Fibroblast of pulmonary artery (primary cell): ENCODE data around the gene PSTPIP1.
A peak's percentile ranks its signal among the peaks of the same experiment; 100 is the strongest.

ENCODE experiments used
- DNase-seq: peaks from one replicate; pipeline ENCODE4 v3.0.0-alpha.2; 2010; ENCODE audit warnings: low read depth
- H3K4me3 ChIP-seq: replicated peaks from 2 replicates; pipeline ENCODE4 v1.5.1; 2011; ENCODE audit warnings: low read depth, mild to moderate bottlenecking, control low read depth, low read length, moderate library complexity
- CTCF ChIP-seq: IDR thresholded peaks from 2 replicates; pipeline ENCODE4 v1.5.1; 2011; ENCODE audit warnings: mild to moderate bottlenecking, control low read depth, low read length, inconsistent platforms; ENCODE audit errors: missing control alignments

Gene PSTPIP1

DNA sequence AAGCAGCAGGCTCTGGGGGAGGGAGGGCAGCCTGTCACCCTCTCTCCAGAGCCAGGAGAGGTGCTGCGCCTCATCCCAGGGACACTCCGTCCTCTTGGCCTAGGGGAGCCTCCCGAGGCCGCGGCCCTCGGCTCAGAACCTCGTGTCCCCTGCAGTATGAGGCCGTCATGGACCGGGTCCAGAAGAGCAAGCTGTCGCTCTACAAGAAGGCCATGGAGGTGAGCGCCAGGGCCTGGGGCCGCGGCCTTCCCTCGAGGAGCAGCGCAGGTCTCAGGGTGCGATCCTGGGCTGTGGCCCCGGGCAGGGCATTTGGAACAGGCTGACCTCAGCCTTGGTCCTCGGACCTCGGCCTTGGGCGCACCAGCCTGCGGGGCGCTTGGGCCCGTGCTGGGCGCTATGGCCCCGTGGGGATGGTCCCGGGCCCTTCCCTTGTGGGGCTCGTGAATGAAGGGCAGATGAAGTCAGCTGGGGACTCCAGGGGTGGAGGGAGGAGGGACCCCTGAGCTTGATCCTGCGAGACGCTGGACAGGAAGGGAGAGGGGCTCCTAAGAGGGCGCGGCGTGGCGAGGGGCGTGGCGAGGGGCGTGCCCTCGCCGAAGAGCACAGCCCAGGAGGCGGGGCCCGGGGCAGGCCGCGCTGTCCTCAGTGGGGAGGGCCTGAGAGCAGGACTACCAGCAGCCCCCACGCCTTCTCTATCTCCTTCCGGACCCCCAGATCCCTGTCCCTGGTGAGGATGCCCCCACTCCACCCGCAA is 32.9 kb downstream of the PSTPIP1 start:
- no peak for DNase-seq
- peak overlapping the region; percentile 37 for H3K4me3 ChIP-seq
- TF ChIP-seq CTCF: no peak

GRCh38 chr15:77028451-77029165 is 33.7 kb downstream of the PSTPIP1 start:
- no peak for DNase-seq
- peak overlapping the region; percentile 37 for H3K4me3 ChIP-seq
- TF ChIP-seq CTCF: no peak

DNA sequence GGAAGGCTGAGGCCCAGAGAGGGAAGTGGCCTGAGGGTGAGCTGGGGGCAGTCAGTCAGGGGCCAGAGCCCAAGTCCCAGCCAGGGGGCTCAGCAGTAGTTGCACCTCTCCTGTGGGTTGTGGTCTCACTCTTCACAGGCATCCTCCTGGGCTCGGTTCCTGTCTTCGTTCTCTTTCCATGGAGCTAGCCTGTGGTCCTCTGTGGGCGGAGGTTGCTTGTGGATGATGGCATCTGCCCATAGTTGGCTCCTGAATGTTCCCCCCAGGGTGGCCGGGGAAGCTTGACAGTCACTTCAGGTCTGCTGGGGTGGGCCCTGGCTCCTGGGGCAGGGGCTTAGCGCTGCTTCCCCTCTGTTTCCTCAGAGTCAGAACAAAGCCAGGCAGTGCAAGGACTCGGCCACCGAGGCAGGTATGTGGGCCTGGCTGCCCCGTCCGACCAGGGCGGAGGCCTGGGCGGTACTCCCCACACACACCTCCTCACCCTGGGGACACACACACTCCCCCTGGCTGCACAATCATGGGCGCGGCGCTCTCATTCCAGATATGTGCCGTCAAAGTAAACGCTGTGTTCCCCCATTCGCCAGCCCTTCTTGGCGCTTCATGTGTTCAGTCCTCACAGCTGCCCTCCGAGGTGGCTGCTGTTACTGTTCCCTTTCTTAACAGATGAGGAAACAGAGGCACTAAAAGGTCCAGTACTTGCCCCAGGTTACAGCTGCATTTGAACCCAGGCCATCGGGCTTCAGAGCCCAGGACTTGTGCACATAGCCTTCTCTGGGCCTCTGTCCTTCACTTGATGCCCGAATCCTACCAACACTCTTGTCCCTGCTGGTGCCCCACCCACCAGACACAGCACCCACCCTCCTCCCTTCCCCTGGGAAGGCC is 34.5 kb downstream of the PSTPIP1 start:
- no peak for DNase-seq
- no peak overlapping the region for H3K4me3 ChIP-seq
- TF ChIP-seq CTCF: no peak

GRCh38 chr15:77030048-77030927 is 35.4 kb downstream of the PSTPIP1 start:
- no peak for TF ChIP-seq CTCF
- DNase-seq: no peak
- no peak overlapping the region for H3K4me3 ChIP-seq

GRCh38 chr15:77030928-77031375 is 36.0 kb downstream of the PSTPIP1 start:
- no peak overlapping the region for H3K4me3 ChIP-seq
- DNase-seq: no peak

More at GRCh38 chr15:77030928-77031375, 36.0 kb downstream of the PSTPIP1 start:
- no peak for TF ChIP-seq CTCF
